Measurements from ENCODE around the gene DPF3. TPM values are rescaled to one million over a fixed set of nuclear protein-coding genes. Genes with fewer than 3 reads are reported as not detected.
A peak's percentile ranks its signal among the peaks of the same experiment; 100 is the strongest.

DPF3 gene
- total RNA-seq, 4 donors from 2014 or later: 1.1 to 4.7 (median 1.8) TPM

GRCh38 chr14:72787841-72788240 is 106.1 kb downstream of the DPF3 start:
- 84% methylated on average over 6 of the region's 6 CpGs for WGBS, 2 donors
- TF ChIP-seq POLR2A (IDR thresholded peaks at IDR 0.05) (no peak), CTCF (IDR thresholded peaks at IDR 0.05) (no peak)
- peak in 1 of 2 donors; percentile 73 for DNase-seq (ENCODE audit: low spot score in 2 of 2)
- no peak overlapping the region for H3K4me3 ChIP-seq (ENCODE audit: low read depth, poor library complexity, severe bottlenecking)
- intact Hi-C loops (cut with DNase I; ENCODE audit: low total_unique reads): no loop called here

- no peak overlapping the region for H3K4me3 ChIP-seq (ENCODE audit: low read depth, poor library complexity, severe bottlenecking)
- 81 to 83% methylated on average over 13 of the region's 13 CpGs for WGBS, 2 donors
- peak in 1 of 2 donors; percentile 62 for DNase-seq (ENCODE audit: low spot score in 2 of 2)
- TF ChIP-seq POLR2A (IDR thresholded peaks at IDR 0.05): no peak
- no peak for TF ChIP-seq CTCF (IDR thresholded peaks at IDR 0.05)
- intact Hi-C loops (cut with DNase I; ENCODE audit: low total_unique reads): no loop called here
Measured at GRCh38 chr14:72786378-72787350, 107.2 kb downstream of the DPF3 start.

- no peak overlapping the region for H3K4me3 ChIP-seq (ENCODE audit: low read depth, poor library complexity, severe bottlenecking)
- WGBS, 2 donors: 63 to 85% methylated on average over 7 of the region's 7 CpGs
- TF ChIP-seq CTCF (IDR thresholded peaks at IDR 0.05): no peak
- no peak for TF ChIP-seq POLR2A (IDR thresholded peaks at IDR 0.05)
- intact Hi-C loops (cut with DNase I; ENCODE audit: low total_unique reads): no loop called here
- peak in 1 of 2 donors; percentile 56 for DNase-seq (ENCODE audit: low spot score in 2 of 2)
Measured at GRCh38 chr14:72783741-72784140, 110.2 kb downstream of the DPF3 start.

- 94 to 97% methylated on average over 2 of the region's 2 CpGs for WGBS, 2 donors
- H3K4me3 ChIP-seq (ENCODE audit: low read depth, poor library complexity, severe bottlenecking): no peak overlapping the region
- intact Hi-C loops (cut with DNase I; ENCODE audit: low total_unique reads): no loop called here
- TF ChIP-seq POLR2A (IDR thresholded peaks at IDR 0.05): no peak
- TF ChIP-seq CTCF (IDR thresholded peaks at IDR 0.05): no peak
- DNase-seq (ENCODE audit: low spot score in 2 of 2): peak in 1 of 2 donors; percentile 74
Measured at GRCh38 chr14:72782817-72783216, 111.1 kb downstream of the DPF3 start.

GRCh38 chr14:72781561-72782508 is 112.1 kb downstream of the DPF3 start:
- 54 to 68% methylated on average over 15 of the region's 15 CpGs for WGBS, 2 donors
- intact Hi-C loops (cut with DNase I; ENCODE audit: low total_unique reads): no loop called here
- H3K4me3 ChIP-seq (ENCODE audit: low read depth, poor library complexity, severe bottlenecking): no peak overlapping the region
- DNase-seq (ENCODE audit: low spot score in 2 of 2): peak in 1 of 2 donors; percentile 56
- no peak for TF ChIP-seq CTCF (IDR thresholded peaks at IDR 0.05)
- no peak for TF ChIP-seq POLR2A (IDR thresholded peaks at IDR 0.05)

Measured in lower leg skin (tissue), 4 donors.